ENCODE results near the gene ZNF358.

DNA sequence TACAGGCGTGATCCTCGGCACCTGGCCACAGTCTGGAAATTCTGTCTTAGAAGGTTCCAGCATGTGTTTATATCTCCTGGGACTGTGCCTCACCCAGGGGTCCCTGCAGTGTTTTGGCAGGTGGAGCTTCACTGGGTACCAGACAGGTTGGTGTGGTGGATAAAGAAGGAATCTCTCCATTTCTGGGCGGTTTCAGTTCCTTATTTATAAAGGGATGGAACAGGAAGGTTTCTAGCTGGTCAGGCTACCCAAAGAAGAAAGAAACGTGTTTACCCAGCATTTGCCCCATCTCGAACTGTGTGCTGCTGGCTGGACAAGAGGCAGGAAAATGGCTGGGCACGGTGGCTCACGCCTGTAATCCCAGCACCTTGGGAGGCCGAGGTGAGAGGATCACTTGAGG, 29.4 kb downstream of the ZNF358 start:
- TF ChIP-seq, protein P1, sequence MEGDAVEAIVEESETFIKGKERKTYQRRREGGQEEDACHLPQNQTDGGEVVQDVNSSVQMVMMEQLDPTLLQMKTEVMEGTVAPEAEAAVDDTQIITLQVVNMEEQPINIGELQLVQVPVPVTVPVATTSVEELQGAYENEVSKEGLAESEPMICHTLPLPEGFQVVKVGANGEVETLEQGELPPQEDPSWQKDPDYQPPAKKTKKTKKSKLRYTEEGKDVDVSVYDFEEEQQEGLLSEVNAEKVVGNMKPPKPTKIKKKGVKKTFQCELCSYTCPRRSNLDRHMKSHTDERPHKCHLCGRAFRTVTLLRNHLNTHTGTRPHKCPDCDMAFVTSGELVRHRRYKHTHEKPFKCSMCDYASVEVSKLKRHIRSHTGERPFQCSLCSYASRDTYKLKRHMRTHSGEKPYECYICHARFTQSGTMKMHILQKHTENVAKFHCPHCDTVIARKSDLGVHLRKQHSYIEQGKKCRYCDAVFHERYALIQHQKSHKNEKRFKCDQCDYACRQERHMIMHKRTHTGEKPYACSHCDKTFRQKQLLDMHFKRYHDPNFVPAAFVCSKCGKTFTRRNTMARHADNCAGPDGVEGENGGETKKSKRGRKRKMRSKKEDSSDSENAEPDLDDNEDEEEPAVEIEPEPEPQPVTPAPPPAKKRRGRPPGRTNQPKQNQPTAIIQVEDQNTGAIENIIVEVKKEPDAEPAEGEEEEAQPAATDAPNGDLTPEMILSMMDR (conservative IDR thresholded peaks at IDR 0.05 in 1 of 2, IDR thresholded peaks at IDR 0.05 in 1 of 2; ENCODE audit: low read depth in 1 of 2, low read length in 2 of 2) = no peak
- TF ChIP-seq EZH2 (IDR thresholded peaks at IDR 0.05; ENCODE audit: low read length, missing control alignments) = no peak

All from fibroblast of lung (primary cell).